K562 (cell line): ENCODE measurements around the gene APC. TPM values are rescaled to one million over a fixed set of nuclear protein-coding genes. Genes with fewer than 3 reads are reported as not detected.
A peak's percentile ranks its signal among the peaks of the same experiment; 100 is the strongest.

Experiments
- ARID2 ChIP-seq: fragments of 450-650 bp; IDR thresholded peaks from 2 replicates; pipeline ENCODE4 v1.6.1; 2017; ENCODE audit warnings: antibody characterized with exemption, mild to moderate bottlenecking
- ARNT ChIP-seq, 2 experiments: fragments of 450-650 bp; IDR thresholded peaks; 2 replicates each; pipeline ENCODE4 v1.6.1; 2016; ENCODE audit warnings: mild to moderate bottlenecking in 1 of 2
- ETV5 ChIP-seq: sonication (generic); formaldehyde crosslinking; IDR thresholded peaks from 2 replicates; pipeline ENCODE4 v1.4.0; 2020; ENCODE audit warnings: low read depth, mild to moderate bottlenecking, missing genetic modification reagents
- ETV6 ChIP-seq, 3 experiments: fragments of 150-350 bp in 1 of 3; sonication (generic) in 1 of 3; formaldehyde crosslinking in 1 of 3; IDR thresholded peaks; 2 replicates each; pipeline versions ENCODE4 v1.6.1 to v1.8.0; 2014 to 2022; ENCODE audit warnings: borderline replicate concordance in 2 of 3, low read depth in 2 of 3, antibody characterized with exemption in 1 of 3, low read length in 1 of 3, mild to moderate bottlenecking in 1 of 3, missing genetic modification reagents in 1 of 3
- FOXJ2 ChIP-seq: fragments of 200-800 bp; sonication (Bioruptor generic); IDR thresholded peaks from 2 replicates; pipeline ENCODE4 v1.6.1; 2016; ENCODE audit warnings: missing genetic modification characterization, missing compliant biosample characterization
- GATA2 ChIP-seq: sonication (generic); formaldehyde crosslinking; IDR thresholded peaks from 2 replicates; pipeline ENCODE4 v1.4.0; 2020; ENCODE audit warnings: mild to moderate bottlenecking, missing genetic modification reagents
- HMBOX1 ChIP-seq: sonication (generic); IDR thresholded peaks from 2 replicates; pipeline ENCODE4 v1.6.1; 2016
- HNRNPUL1 ChIP-seq: fragments of 200-400 bp; formaldehyde crosslinking; IDR thresholded peaks from 2 replicates; pipeline ENCODE4 v1.6.1; 2017; ENCODE audit warnings: low read length
- HSF4 ChIP-seq: fragments of 250-450 bp; sonication (Bioruptor Pico); IDR thresholded peaks from 2 replicates; pipeline ENCODE4 v2.1.2; 2022; ENCODE audit warnings: mild to moderate bottlenecking, moderate library complexity, borderline replicate concordance
- ILF3 ChIP-seq: fragments of 450-650 bp; IDR thresholded peaks from 2 replicates; pipeline ENCODE4 v1.6.1; 2018; ENCODE audit warnings: antibody characterized with exemption, mild to moderate bottlenecking, moderate library complexity, borderline replicate concordance
- KLF10 ChIP-seq: fragments of 250-450 bp; sonication (Bioruptor Pico); IDR thresholded peaks from 2 replicates; pipeline ENCODE4 v1.6.1; 2021; ENCODE audit warnings: matching md5 sums
- L3MBTL2 ChIP-seq: fragments of 450-650 bp; IDR thresholded peaks from 2 replicates; pipeline ENCODE4 v1.6.1; 2016; ENCODE audit warnings: mild to moderate bottlenecking, moderate library complexity
- LEF1 ChIP-seq: fragments of 450-650 bp; IDR thresholded peaks from 2 replicates; pipeline ENCODE4 v1.6.1; 2016; ENCODE audit warnings: mild to moderate bottlenecking
- NFATC3 ChIP-seq: fragments of 450-650 bp; IDR thresholded peaks from 2 replicates; pipeline ENCODE4 v1.6.1; 2017; ENCODE audit warnings: mild to moderate bottlenecking
- PHTF2 ChIP-seq: fragments of 250-450 bp; sonication (Bioruptor Pico); IDR thresholded peaks from 2 replicates; pipeline ENCODE4 v1.5.0; 2021; ENCODE audit warnings: mild to moderate bottlenecking
- PRDM10 ChIP-seq: fragments of 450-650 bp; IDR thresholded peaks from 2 replicates; pipeline ENCODE4 v1.6.1; 2018; ENCODE audit not compliant: partially characterized antibody
- TOE1 ChIP-seq, 2 experiments: fragments of 450-650 bp in 1 of 2; sonication (generic) in 1 of 2; formaldehyde crosslinking in 1 of 2; IDR thresholded peaks; 2 replicates each; pipeline versions ENCODE4 v1.7.1 to v1.8.0; 2016 to 2022; ENCODE audit warnings: borderline replicate concordance in 2 of 2, mild to moderate bottlenecking in 2 of 2, antibody characterized with exemption in 1 of 2, inconsistent platforms in 1 of 2, low read depth in 1 of 2, missing genetic modification reagents in 1 of 2, moderate library complexity in 1 of 2
- YY1 ChIP-seq, 3 experiments: IDR thresholded peaks; 2 replicates each; pipeline ENCODE4 v1.6.1; 2011; ENCODE audit warnings: low read length in 2 of 3, mild to moderate bottlenecking in 2 of 3, moderate library complexity in 2 of 3, borderline replicate concordance in 1 of 3, control low read depth in 1 of 3, low read depth in 1 of 3; ENCODE audit not compliant: insufficient read depth in 3 of 3, insufficient replicate concordance in 2 of 3, control insufficient read depth in 1 of 3, insufficient read length in 1 of 3; ENCODE audit errors: extremely low read depth in 1 of 3
- ZC3H11A ChIP-seq: IDR thresholded peaks from 2 replicates; pipeline ENCODE4 v1.6.1; 2012; ENCODE audit warnings: low read depth, low read length, improper control_type of control experiment
- ZFP36 ChIP-seq: fragments of 150-350 bp; IDR thresholded peaks from 2 replicates; pipeline ENCODE4 v1.6.1; 2018; ENCODE audit warnings: low read length, low read depth; ENCODE audit not compliant: partially characterized antibody
- polyA plus RNA-seq, 8 experiments: library from polyadenylated mRNA; depleted of rRNA in 4 of 8; stranded (reverse) in 5 of 8; unstranded in 3 of 8; fragments of >200 nt; fragmentation: Nextera tagmentation in 2 of 8; fragmentation: Illumina TruSeq in 1 of 8; extraction: Ambion mirVana in 2 of 8; extraction: Trizol in 1 of 8; gene quantifications; 2 replicates each; pipeline versions ENCODE4 v1.2.1 to v1.2.3, GENCODE V29; 2011 to 2014; ENCODE audit warnings: inconsistent platforms in 1 of 8, missing spikeins in 1 of 8
- total RNA-seq, 7 experiments: library from RNA; depleted of rRNA in 6 of 7; stranded (reverse); fragments of >200 nt in 6 of 7; fragmentation: Illumina TruSeq in 2 of 7; extraction: Trizol in 2 of 7; gene quantifications; 2 replicates each; pipeline versions ENCODE4 v1.2.1 to v1.2.3, GENCODE V29; 2011 to 2021; ENCODE audit warnings: low replicate concordance in 1 of 7

APC gene
- total and polyA plus RNA-seq, 9 of the 15 experiments (the other 6 are each of a cell fraction or from before 2014, with no cell fraction given): 5.7 to 29.5 (median 15.4) TPM

- TF ChIP-seq HSF4 (CRISPR knock-in tag) (no peak), NFATC3 (no peak), L3MBTL2 (peak; percentile 31; the same call in 1 of the 2 replicates), YY1 (IDR thresholded peaks at IDR 0.05; ENCODE audit: borderline replicate concordance in 1 of 3, control insufficient read depth in 1 of 3, extremely low read depth in 1 of 3, insufficient read depth in 3 of 3, insufficient read length in 1 of 3, insufficient replicate concordance in 2 of 3, low read depth in 1 of 3, low read length in 2 of 3) (peak in 1 of 3 experiments; percentile 7), ARNT (IDR thresholded peaks at IDR 0.05) (no peak), LEF1 (0 out of 2 replicates have a peak, but pooled peaks have one; percentile 10), ETV5 (CRISPR knock-in tag) (peak; percentile 52; the same call in 1 of the 2 replicates), ARID2 (no peak), HMBOX1 (peak; percentile 48; the same call in 1 of the 2 replicates), ZC3H11A (no peak), ILF3 (no peak), TOE1 (IDR thresholded peaks at IDR 0.05; ENCODE audit: borderline replicate concordance) (no peak), TOE1 (CRISPR knock-in tag; IDR thresholded peaks at IDR 0.05; ENCODE audit: borderline replicate concordance, low read depth) (no peak), HNRNPUL1 (0 out of 2 replicates have a peak, but pooled peaks have one; percentile 42), FOXJ2 (tag) (no peak), GATA2 (peak; percentile 48; the same call in 1 of the 2 replicates), ETV6 (IDR thresholded peaks at IDR 0.05; ENCODE audit: borderline replicate concordance in 1 of 2, low read depth in 2 of 2, low read length in 1 of 2) (peak in 1 of 2 experiments; percentile 18; a peak in 1 of 4 replicates), ETV6 (CRISPR knock-in tag; IDR thresholded peaks at IDR 0.05; ENCODE audit: borderline replicate concordance) (no peak), PRDM10 (peak; percentile 50), ZFP36 (peak; percentile 8), PHTF2 (no peak), KLF10 (CRISPR knock-in tag) (0 out of 2 replicates have a peak, but pooled peaks have one; percentile 41)
Measured at GRCh38 chr5:112738191-112738560, 491 bp downstream of the APC start (continued).
